WTC11 (cell line): ENCODE results near the gene TELO2. TPM values are rescaled to one million over a fixed set of nuclear protein-coding genes. Genes with fewer than 3 reads are reported as not detected.

Source experiments
- ATAC-seq: fragments of 200-7000 bp; cut with Tn5 transposase; 2 replicates; pipeline ENCODE4 v1.10.0; 2021; ENCODE audit warnings: mild to moderate bottlenecking, moderate library complexity
- CTCF ChIA-PET: fragments of 300-600 bp; sonication (Branson Sonifier 250); formaldehyde crosslinking; loops from one replicate; lab custom pipeline; 2021; ENCODE audit warnings: antibody characterized with exemption; lab: Charles Lee
- POLR2A ChIA-PET: fragments of 350-600 bp; sonication (Branson Sonifier 250); formaldehyde crosslinking; loops from one replicate; lab custom pipeline; 2021; ENCODE audit warnings: antibody characterized with exemption; lab: Charles Lee
- DNase-seq: peaks from one replicate; pipeline ENCODE4 v3.0.0; 2021; ENCODE audit warnings: low spot score
- H3K27ac Mint-ChIP-seq: 2 replicates; pipeline ENCODE4 v1.8.0; 2021; ENCODE audit warnings: mixed read lengths
- H3K27me3 Mint-ChIP-seq: 2 replicates; pipeline ENCODE4 v1.8.0; 2021; ENCODE audit warnings: low read depth, mild to moderate bottlenecking, moderate library complexity, mixed read lengths
- H3K36me3 Mint-ChIP-seq: 2 replicates; pipeline ENCODE4 v1.8.0; 2021; ENCODE audit warnings: mixed read lengths
- H3K4me1 Mint-ChIP-seq: 2 replicates; pipeline ENCODE4 v1.8.0; 2022; ENCODE audit warnings: mixed read lengths
- H3K4me3 Mint-ChIP-seq: 2 replicates; pipeline ENCODE4 v1.8.0; 2021; ENCODE audit warnings: mild to moderate bottlenecking, moderate library complexity, mixed read lengths
- H3K9me3 Mint-ChIP-seq: 2 replicates; pipeline ENCODE4 v1.8.0; 2021; ENCODE audit warnings: mixed read lengths
- AR ChIP-seq: fragments of 250-450 bp; sonication (Bioruptor Pico); IDR thresholded peaks from 2 replicates; pipeline ENCODE4 v1.9.0; 2021; ENCODE audit warnings: mild to moderate bottlenecking
- ATF2 ChIP-seq: sonication (generic); formaldehyde crosslinking; IDR thresholded peaks from 2 replicates; pipeline ENCODE4 v1.8.1; 2022; ENCODE audit warnings: low read depth, missing genetic modification reagents, borderline replicate concordance
- ATF6 ChIP-seq: sonication (generic); formaldehyde crosslinking; IDR thresholded peaks from 2 replicates; pipeline ENCODE4 v1.8.1; 2023; ENCODE audit warnings: mild to moderate bottlenecking, missing genetic modification reagents
- ETV6 ChIP-seq: sonication (generic); formaldehyde crosslinking; IDR thresholded peaks from 2 replicates; pipeline ENCODE4 v1.8.1; 2022; ENCODE audit warnings: mild to moderate bottlenecking, missing genetic modification reagents
- FOXP1 ChIP-seq: sonication (generic); formaldehyde crosslinking; IDR thresholded peaks from 2 replicates; pipeline ENCODE4 v1.8.0; 2022; ENCODE audit warnings: missing genetic modification reagents, mild to moderate bottlenecking, moderate library complexity, borderline replicate concordance
- IRF2 ChIP-seq: sonication (generic); formaldehyde crosslinking; IDR thresholded peaks from 2 replicates; pipeline ENCODE4 v1.8.0; 2022; ENCODE audit warnings: low read depth, missing genetic modification reagents, borderline replicate concordance
- JAZF1 ChIP-seq: fragments of 250-450 bp; sonication (Bioruptor Pico); IDR thresholded peaks from 2 replicates; pipeline ENCODE4 v1.9.0; 2021; ENCODE audit warnings: moderate library complexity, mild to moderate bottlenecking, inconsistent platforms
- MXD4 ChIP-seq: fragments of 250-450 bp; sonication (Bioruptor Pico); IDR thresholded peaks from 2 replicates; pipeline ENCODE4 v1.8.0; 2021; ENCODE audit warnings: mild to moderate bottlenecking, moderate library complexity, borderline replicate concordance
- MYBL2 ChIP-seq: sonication (generic); formaldehyde crosslinking; IDR thresholded peaks from 2 replicates; pipeline ENCODE4 v1.8.1; 2023; ENCODE audit warnings: mild to moderate bottlenecking, moderate library complexity, missing genetic modification reagents
- NFE2L1 ChIP-seq: sonication (generic); formaldehyde crosslinking; IDR thresholded peaks from 2 replicates; pipeline ENCODE4 v1.8.1; 2023; ENCODE audit warnings: missing genetic modification reagents
- NR1H2 ChIP-seq: sonication (generic); formaldehyde crosslinking; IDR thresholded peaks from 2 replicates; pipeline ENCODE4 v1.9.0; 2021; ENCODE audit warnings: mild to moderate bottlenecking, moderate library complexity, missing genetic modification reagents
- SOX15 ChIP-seq: fragments of 250-450 bp; sonication (Bioruptor Pico); IDR thresholded peaks from 2 replicates; pipeline ENCODE4 v1.9.0; 2021; ENCODE audit warnings: mild to moderate bottlenecking
- TEAD4 ChIP-seq: sonication (generic); formaldehyde crosslinking; IDR thresholded peaks from 2 replicates; pipeline ENCODE4 v1.8.0; 2022; ENCODE audit warnings: mild to moderate bottlenecking, missing genetic modification reagents
- TP53 ChIP-seq: sonication (generic); formaldehyde crosslinking; IDR thresholded peaks from 2 replicates; pipeline ENCODE4 v1.8.1; 2023; ENCODE audit warnings: mild to moderate bottlenecking, missing genetic modification reagents
- ZBTB21 ChIP-seq: sonication (generic); formaldehyde crosslinking; IDR thresholded peaks from 2 replicates; pipeline ENCODE4 v1.8.1; 2023; ENCODE audit warnings: mild to moderate bottlenecking, missing genetic modification reagents, borderline replicate concordance
- ZNF416 ChIP-seq: fragments of 250-450 bp; sonication (Bioruptor Pico); IDR thresholded peaks from 2 replicates; pipeline ENCODE4 v1.9.0; 2021; ENCODE audit warnings: mild to moderate bottlenecking, inconsistent platforms
- total RNA-seq: library from RNA; stranded (reverse); gene quantifications from 3 replicates; pipeline ENCODE4 v1.2.3, GENCODE V29; 2021
- TF ChIP-seq, protein P1 (sequence below): sonication (generic); formaldehyde crosslinking; IDR thresholded peaks from 2 replicates; pipeline ENCODE4 v1.8.1; 2022; ENCODE audit warnings: low read depth, mild to moderate bottlenecking, moderate library complexity, missing genetic modification reagents, borderline replicate concordance
- TF ChIP-seq, protein P2 (sequence below): fragments of 250-450 bp; sonication (Bioruptor Pico); conservative IDR thresholded peaks from 2 replicates; pipeline ENCODE4 v1.9.0; 2021; ENCODE audit warnings: mild to moderate bottlenecking
- TF ChIP-seq, protein P3 (sequence below): sonication (generic); formaldehyde crosslinking; IDR thresholded peaks from 2 replicates; pipeline ENCODE4 v1.8.0; 2022; ENCODE audit warnings: mild to moderate bottlenecking, missing genetic modification reagents
- TF ChIP-seq, protein P4 (sequence below): sonication (generic); formaldehyde crosslinking; IDR thresholded peaks from 2 replicates; pipeline ENCODE4 v1.8.0; 2022; ENCODE audit warnings: mild to moderate bottlenecking, missing genetic modification reagents

The TELO2 gene
- total RNA-seq, 1 experiment from 2014 or later = 86.7 TPM

DNA sequence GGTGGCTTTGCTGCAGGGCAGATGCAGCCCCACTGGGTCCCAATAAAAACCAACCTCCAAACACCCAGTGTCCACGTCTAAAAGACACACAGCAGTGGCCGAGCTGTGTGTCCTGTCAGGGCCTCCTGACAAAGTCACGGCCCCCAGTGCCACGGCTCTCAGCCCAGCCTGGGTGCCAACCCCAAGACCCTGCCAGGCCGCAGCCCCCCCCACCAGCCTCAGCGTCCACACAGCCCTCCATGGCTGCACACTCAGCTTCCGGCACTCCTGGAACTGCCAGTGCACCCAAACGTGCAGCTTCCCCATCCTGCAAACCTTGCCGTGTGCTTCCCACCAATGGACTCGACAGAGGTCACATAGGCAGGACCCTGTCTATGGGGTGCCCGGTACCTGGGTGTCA is 45.2 kb upstream of the TELO2 start:
- POLR2A ChIA-PET = no interaction called here
- DNase-seq (no peak), ATAC-seq (no peak)
- Mint-ChIP-seq H3K9me3 (no peaks in the 10 kb centered on the region), H3K4me3 (no peak overlapping the region), H3K27ac (no peak overlapping the region), H3K36me3 (peaks cover 6% of the 10 kb centered on the region; the same call in 1 of the 2 replicates), H3K27me3 (no peaks in the 10 kb centered on the region), H3K4me1 (no peaks in the 10 kb centered on the region)
- TF ChIP-seq NFE2L1 = no peak
- TF ChIP-seq TP53 (CRISPR knock-in tag) = no peak
- no peak for TF ChIP-seq ZBTB21 (CRISPR knock-in tag)
- TF ChIP-seq, protein P1, sequence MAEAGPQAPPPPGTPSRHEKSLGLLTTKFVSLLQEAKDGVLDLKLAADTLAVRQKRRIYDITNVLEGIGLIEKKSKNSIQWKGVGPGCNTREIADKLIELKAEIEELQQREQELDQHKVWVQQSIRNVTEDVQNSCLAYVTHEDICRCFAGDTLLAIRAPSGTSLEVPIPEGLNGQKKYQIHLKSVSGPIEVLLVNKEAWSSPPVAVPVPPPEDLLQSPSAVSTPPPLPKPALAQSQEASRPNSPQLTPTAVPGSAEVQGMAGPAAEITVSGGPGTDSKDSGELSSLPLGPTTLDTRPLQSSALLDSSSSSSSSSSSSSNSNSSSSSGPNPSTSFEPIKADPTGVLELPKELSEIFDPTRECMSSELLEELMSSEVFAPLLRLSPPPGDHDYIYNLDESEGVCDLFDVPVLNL (CRISPR knock-in tag) = no peak
- no peak for TF ChIP-seq JAZF1 (CRISPR knock-in tag)
- no peak for TF ChIP-seq FOXP1
- no peak for TF ChIP-seq ZNF416
- TF ChIP-seq ATF2 (CRISPR knock-in tag) = no peak
- CTCF ChIA-PET = no interaction called here

- no peak overlapping the region for H3K27ac Mint-ChIP-seq
- no peaks in the 10 kb centered on the region for H3K4me1 Mint-ChIP-seq
- H3K4me3 Mint-ChIP-seq = no peak overlapping the region
- TF ChIP-seq ATF6 (CRISPR knock-in tag) (no peak), NR1H2 (CRISPR knock-in tag) (no peak), ETV6 (CRISPR knock-in tag) (no peak), SOX15 (CRISPR knock-in tag) (no peak), IRF2 (CRISPR knock-in tag) (no peak), TEAD4 (CRISPR knock-in tag) (no peak), JAZF1 (CRISPR knock-in tag) (no peak), AR (CRISPR knock-in tag) (no peak), MYBL2 (no peak), FOXP1 (no peak), MXD4 (CRISPR knock-in tag) (no peak)
- TF ChIP-seq, protein P2, sequence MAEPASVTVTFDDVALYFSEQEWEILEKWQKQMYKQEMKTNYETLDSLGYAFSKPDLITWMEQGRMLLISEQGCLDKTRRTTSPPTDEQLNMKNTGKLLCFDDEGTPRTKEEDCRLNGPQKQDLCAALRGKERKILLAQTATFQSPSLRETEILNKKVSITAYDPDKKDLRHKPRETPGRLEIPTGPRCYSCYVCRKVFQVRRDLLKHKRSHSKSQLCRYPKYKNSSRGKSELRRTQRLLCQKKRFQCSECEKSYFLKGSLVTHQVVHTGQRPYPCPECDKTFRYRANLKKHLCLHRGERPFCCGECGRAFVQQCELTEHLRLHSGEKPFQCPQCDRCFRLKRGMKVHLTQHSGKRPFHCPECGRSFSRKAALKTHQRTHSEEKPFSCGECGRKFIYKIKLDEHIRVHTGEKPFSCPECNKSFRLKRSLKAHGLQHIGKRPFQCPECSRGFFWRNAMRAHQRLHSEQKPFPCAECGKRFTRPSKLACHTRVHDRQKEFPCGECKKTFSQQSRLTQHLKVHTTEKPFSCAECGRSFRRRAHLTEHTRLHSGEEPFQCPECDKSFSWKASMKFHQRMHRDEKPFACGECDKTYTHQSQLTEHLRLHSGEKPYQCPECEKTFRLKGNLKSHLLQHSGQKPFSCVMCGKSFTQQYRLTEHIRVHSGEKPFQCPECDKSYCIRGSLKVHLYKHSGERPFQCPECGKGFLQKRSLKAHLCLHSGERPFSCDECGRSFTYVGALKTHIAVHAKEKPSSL (CRISPR knock-in tag) = no peak
- TF ChIP-seq, protein P3, sequence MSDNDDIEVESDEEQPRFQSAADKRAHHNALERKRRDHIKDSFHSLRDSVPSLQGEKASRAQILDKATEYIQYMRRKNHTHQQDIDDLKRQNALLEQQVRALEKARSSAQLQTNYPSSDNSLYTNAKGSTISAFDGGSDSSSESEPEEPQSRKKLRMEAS (CRISPR knock-in tag) = no peak
- TF ChIP-seq, protein P4, sequence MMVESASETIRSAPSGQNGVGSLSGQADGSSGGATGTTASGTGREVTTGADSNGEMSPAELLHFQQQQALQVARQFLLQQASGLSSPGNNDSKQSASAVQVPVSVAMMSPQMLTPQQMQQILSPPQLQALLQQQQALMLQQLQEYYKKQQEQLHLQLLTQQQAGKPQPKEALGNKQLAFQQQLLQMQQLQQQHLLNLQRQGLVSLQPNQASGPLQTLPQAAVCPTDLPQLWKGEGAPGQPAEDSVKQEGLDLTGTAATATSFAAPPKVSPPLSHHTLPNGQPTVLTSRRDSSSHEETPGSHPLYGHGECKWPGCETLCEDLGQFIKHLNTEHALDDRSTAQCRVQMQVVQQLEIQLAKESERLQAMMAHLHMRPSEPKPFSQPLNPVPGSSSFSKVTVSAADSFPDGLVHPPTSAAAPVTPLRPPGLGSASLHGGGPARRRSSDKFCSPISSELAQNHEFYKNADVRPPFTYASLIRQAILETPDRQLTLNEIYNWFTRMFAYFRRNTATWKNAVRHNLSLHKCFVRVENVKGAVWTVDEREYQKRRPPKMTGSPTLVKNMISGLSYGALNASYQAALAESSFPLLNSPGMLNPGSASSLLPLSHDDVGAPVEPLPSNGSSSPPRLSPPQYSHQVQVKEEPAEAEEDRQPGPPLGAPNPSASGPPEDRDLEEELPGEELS = no peak
- POLR2A ChIA-PET = no interaction called here
- DNase-seq (no peak), ATAC-seq (no peak)
- CTCF ChIA-PET = no interaction called here
- H3K27me3 Mint-ChIP-seq = no peaks in the 10 kb centered on the region
- no peaks in the 10 kb centered on the region for H3K9me3 Mint-ChIP-seq
- peaks cover 6% of the 10 kb centered on the region; the same call in 1 of the 2 replicates for H3K36me3 Mint-ChIP-seq
Measured at GRCh38 chr16:1448536-1449116, 44.5 kb upstream of the TELO2 start.
